IgD-negative memory B cell (primary cell): ENCODE data around the gene CTBP1. TPM values are rescaled to one million over a fixed set of nuclear protein-coding genes. Genes with fewer than 3 reads are reported as not detected.

Source experiments
- H3K27ac Mint-ChIP-seq, 3 donors: one replicate each; pipeline ENCODE4 v1.8.0; 2020 to 2022; ENCODE audit warnings: mild to moderate bottlenecking in 3 of 3, mixed read lengths in 3 of 3, moderate library complexity in 1 of 3
- H3K27me3 Mint-ChIP-seq: one replicate; pipeline ENCODE4 v1.8.0; 2021; ENCODE audit warnings: mixed read lengths
- H3K36me3 Mint-ChIP-seq: one replicate; pipeline ENCODE4 v1.8.0; 2020; ENCODE audit warnings: mild to moderate bottlenecking, mixed read lengths
- H3K4me1 Mint-ChIP-seq, 3 donors: one replicate each; pipeline ENCODE4 v1.8.0; 2020 to 2022; ENCODE audit warnings: mixed read lengths in 3 of 3, mild to moderate bottlenecking in 1 of 3
- H3K4me3 Mint-ChIP-seq, 4 donors: one replicate each; pipeline ENCODE4 v1.8.0; 2020 to 2022; ENCODE audit warnings: mild to moderate bottlenecking in 4 of 4, mixed read lengths in 4 of 4, moderate library complexity in 3 of 4
- H3K9me3 Mint-ChIP-seq, 3 donors: one replicate each; pipeline ENCODE4 v1.8.0; 2020 to 2021; ENCODE audit warnings: mixed read lengths in 3 of 3, mild to moderate bottlenecking in 1 of 3
- polyA plus RNA-seq: library from polyadenylated mRNA; unstranded; fragments of 300-500 nt; fragmentation: Illumina TruSeq; gene quantifications from one replicate; pipeline ENCODE4 v1.2.3, GENCODE V29; 2021

Gene CTBP1
- polyA plus RNA-seq, 1 donor from 2014 or later: 36.5 TPM

DNA sequence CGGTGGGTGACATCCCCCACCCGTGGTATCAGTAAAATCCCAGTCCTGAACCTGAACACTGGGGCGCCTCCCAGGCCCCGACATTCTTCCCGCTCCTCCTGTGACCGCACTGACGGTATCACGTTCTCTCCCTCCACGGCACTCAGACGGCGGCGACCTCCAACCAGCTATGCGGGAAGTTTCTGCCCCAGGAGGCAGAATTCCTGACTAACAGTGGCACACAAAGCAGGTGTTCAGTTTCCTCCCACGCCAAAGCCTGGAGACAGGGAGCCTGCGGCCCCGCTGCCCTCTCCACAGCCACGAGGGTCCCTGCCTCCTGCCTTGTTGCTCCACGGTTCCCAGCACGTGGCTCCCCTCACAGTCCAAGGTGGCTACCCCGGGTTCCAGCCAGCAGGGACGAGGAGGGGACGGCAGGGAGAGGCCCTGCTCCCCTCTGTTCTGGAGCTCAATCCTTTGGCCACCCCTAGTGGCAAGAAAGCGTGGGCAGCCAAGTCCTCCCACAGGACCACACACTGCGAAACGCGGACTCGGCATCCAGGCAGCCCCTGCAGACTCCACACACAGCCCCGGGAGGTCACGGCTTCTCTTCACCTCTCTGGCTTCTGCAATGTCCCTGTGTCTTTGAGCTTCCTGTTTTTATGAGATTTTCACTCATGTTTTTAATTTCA, 15.2 kb downstream of the CTBP1 start:
- H3K27me3 Mint-ChIP-seq: no peaks in the 10 kb centered on the region
- H3K27ac Mint-ChIP-seq: peak overlapping the region in 1 of 3 donors; percentile 21
- H3K4me1 Mint-ChIP-seq: peaks cover 0 to under 1% (median 0%) of the 10 kb centered on the region in 3 donors
- no peak overlapping the region for H3K4me3 Mint-ChIP-seq
- no peaks in the 10 kb centered on the region for H3K36me3 Mint-ChIP-seq
- no peaks in the 10 kb centered on the region for H3K9me3 Mint-ChIP-seq

DNA sequence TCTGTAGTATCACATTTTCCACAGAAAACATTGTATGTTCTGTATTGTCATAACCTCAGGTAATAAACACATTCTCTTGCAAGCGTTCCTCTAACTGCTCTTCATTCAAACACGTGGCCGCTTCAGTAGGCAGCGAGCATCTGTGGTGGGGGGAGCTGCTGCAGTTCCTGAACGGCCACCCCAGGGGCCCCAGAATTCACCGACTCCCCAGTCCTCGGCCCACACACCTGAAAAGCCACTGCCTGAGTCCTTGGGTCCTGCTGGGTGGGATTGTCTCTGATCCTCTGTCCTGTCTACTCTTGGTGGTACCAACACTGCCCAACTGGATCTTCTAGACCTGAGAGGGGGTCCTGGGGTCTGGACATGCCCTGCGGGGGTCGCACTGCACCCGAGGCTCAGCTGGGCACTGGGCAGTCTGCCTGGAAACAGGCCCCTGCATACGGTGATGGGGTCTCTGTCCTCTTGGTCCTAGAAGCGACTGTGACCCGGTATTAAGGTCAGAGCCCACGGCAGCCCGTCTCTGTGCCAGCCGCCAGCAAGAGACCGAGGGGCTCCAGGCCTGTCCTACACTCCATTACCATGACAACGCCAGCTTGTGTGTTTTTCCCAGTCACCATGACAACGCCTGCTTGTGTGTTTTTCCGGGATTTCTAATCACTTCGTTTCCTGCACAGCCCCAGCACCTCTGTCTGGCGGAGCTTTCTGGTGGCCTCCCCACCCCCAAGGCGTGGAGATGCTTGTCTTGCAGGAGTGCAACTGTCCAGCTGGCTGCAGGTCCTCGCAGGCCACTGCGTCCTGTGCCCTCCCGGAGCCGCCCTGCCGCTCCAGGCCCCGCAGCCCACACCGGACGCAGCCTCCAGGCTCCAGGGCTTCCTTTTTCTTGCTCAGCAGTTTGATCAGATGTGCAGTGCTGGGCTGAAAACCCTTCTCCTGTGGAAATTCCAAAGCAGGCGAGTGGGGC, 16.0 kb downstream of the CTBP1 start:
- Mint-ChIP-seq H3K36me3 (no peaks in the 10 kb centered on the region), H3K27me3 (no peaks in the 10 kb centered on the region), H3K9me3 (no peaks in the 10 kb centered on the region), H3K4me3 (no peak overlapping the region), H3K27ac (peak overlapping the region in 1 of 3 donors; percentile 58), H3K4me1 (no peaks in the 10 kb centered on the region)

DNA sequence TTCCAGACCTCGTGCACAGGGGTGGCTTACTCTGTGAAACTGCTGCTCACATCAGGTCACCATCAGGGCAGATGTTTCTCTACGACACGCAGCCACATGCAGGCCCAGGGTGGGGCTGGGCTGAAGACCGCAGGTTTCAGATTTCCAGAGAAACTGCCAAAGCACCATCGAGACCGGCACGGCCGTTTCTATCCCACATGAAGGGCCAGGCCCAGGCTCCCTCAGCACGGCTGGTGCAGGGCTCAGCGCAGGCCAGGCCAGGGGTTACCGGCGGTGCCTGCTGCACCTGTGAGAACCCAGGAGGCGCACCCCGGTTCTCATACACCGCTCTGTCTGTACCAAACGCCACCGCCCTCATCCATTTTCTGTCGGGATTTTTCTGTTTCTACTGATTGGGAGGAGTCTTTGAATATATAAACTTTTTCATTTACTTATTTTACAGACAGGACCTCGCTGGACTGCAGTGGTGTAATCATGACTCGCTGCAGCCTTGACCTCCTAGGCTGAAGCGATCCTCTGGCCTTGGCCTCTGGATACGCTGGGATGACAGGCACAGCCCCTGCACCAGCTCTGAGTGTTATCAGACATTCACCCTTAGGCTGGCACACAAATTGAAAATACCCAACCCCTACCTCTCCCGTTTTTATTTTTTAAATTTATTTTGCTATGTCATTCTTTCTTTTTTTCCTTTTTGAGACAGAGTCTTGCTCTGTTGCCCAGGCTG, 17.1 kb downstream of the CTBP1 start:
- H3K27ac Mint-ChIP-seq: peak overlapping the region in 1 of 3 donors; percentile 25
- peaks cover 0 to 2% (median 0%) of the 10 kb centered on the region in 3 donors for H3K4me1 Mint-ChIP-seq
- no peaks in the 10 kb centered on the region for H3K27me3 Mint-ChIP-seq
- no peaks in the 10 kb centered on the region for H3K9me3 Mint-ChIP-seq
- peaks cover 6% of the 10 kb centered on the region for H3K36me3 Mint-ChIP-seq
- no peak overlapping the region for H3K4me3 Mint-ChIP-seq

DNA sequence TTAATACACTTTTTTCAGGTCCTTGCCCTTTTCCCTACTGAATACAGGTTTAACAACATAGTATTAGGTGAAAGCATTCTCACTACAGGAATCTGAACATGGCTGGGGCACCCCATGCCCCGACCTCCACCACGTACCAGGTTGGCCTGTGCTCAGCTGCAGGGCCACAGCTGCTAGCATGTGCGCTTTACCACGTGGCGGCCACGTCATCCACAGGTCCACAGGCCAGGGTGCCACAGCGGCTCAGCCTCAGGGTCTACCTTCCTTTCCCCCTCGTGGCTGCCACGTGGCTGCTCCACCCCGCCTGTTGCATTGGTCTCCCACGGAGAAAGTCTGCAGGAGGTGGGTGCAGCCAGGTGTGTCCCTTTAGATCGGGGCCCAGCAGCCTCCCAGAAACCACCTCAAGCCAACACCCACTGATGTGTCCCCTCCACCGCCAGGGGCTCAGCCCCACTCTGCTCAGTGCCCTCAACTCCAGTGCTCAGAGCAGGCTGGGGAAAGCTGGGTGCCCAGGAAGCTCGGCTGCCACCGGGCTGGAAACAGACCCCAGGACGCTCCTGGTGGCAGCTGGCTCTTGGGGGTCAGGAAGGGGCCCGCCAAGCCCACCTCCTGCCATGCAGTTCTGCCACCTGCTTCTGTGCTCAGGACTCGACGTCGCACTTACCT, 17.8 kb downstream of the CTBP1 start:
- Mint-ChIP-seq H3K9me3 (no peaks in the 10 kb centered on the region), H3K4me3 (no peak overlapping the region), H3K4me1 (peaks cover 0 to 2% (median 0%) of the 10 kb centered on the region in 3 donors), H3K36me3 (peaks cover 6% of the 10 kb centered on the region), H3K27ac (no peak overlapping the region), H3K27me3 (no peaks in the 10 kb centered on the region)

DNA sequence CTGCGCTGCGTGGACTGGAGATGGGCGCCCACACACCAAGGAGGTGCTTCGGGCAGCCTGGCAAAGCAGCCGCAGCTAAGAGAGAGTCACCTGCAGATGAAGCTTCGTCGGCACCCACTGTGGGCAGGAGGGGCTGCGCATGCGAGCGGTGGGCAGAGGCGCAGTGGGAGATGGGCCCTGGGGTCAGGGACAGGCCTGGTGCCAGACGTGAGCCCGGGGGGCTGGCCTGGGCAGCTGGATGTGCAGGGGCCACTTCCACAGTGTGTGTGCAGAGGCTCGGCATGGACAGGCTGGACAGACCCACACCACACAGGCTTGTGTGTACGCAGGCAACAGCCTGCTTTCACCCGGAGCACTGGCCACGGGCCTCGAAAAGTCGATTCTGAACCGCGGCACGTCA, 18.6 kb downstream of the CTBP1 start:
- H3K4me1 Mint-ChIP-seq: peaks cover 0 to 2% (median 0%) of the 10 kb centered on the region in 3 donors
- H3K27ac Mint-ChIP-seq: no peak overlapping the region
- peaks cover 6% of the 10 kb centered on the region for H3K36me3 Mint-ChIP-seq
- no peak overlapping the region for H3K4me3 Mint-ChIP-seq
- no peaks in the 10 kb centered on the region for H3K9me3 Mint-ChIP-seq
- no peaks in the 10 kb centered on the region for H3K27me3 Mint-ChIP-seq

DNA sequence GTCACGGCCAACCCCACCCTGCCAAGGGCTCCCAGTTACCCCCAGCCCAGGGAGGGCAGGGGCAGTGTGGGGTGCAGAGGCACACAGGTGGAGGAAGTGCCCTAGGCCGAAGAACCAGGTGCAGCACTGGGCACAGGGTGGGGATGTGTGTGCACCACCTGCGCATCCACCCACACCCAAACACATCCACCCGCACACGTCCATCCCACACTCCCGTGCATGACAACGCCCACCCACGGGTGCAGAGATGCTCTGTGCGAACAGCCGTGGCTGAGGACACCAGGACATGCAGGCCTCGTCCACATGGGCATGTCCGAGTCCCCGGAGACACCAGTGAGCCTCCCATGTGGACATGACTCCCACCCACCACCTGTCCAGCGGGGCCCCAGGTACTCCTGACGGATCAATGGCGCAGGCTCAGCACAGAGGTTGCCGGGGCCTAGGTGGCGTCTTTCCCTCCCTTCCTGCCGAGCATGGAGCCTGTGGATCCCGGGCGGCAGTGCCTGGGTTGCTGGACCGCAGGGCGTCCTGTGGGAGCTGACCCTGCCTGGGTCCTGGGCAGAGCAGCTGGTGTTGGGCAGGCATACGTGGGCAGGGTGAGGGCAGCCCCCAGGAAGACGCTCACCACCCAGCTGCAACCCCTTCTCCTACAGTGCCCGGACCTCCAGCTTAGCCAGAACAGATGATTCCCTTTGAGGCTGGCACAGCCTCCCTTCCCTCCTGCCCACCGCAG, 19.6 kb downstream of the CTBP1 start:
- H3K27ac Mint-ChIP-seq: peak overlapping the region in 1 of 3 donors; percentile 59
- peaks cover 0 to 6% (median 0%) of the 10 kb centered on the region in 3 donors for H3K4me1 Mint-ChIP-seq
- no peak overlapping the region for H3K4me3 Mint-ChIP-seq
- peaks cover 13% of the 10 kb centered on the region for H3K36me3 Mint-ChIP-seq
- H3K9me3 Mint-ChIP-seq: no peaks in the 10 kb centered on the region
- no peaks in the 10 kb centered on the region for H3K27me3 Mint-ChIP-seq

DNA sequence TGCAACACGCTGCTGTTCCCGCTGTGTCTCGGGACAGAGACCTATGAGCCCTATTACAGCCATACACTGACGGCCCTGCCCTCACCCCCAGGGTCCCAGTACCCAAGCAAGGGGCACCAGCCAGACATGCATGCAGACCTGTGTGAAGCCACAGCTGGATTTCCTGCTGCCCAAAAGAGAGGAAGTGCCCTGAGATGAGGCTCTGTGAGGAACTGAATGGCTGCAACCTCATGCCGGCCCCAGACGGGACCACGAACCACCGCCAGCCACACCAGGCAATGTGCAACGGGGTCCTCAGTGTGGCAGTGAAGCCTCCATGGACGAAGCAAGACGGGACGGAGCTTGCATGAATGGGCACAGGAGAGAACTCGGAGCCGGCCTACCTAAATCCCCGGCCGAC, 21.1 kb downstream of the CTBP1 start:
- Mint-ChIP-seq H3K4me3 (no peak overlapping the region), H3K4me1 (peaks cover 0 to 9% (median 0%) of the 10 kb centered on the region in 3 donors), H3K36me3 (peaks cover 15% of the 10 kb centered on the region)

DNA sequence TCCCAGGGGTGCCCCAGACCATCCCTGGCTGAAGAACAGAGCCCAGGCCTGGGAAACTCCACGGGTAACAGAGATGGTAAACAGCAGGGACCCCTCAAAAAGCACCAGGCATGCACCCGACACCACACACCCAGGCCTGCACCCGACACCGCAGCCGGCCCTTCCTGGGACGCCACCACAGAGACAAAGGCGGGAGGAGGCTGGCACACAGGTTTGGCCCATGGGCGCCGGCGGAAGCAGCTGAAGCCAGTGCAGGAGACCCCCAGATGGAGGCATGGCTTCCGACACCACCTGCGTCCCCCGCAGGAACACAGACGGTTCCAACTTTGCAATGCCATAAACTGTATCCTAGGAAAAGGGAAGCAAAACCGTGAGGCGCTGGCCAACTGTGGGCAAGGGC, 22.3 kb downstream of the CTBP1 start:
- peaks cover 15% of the 10 kb centered on the region for H3K36me3 Mint-ChIP-seq
- H3K9me3 Mint-ChIP-seq: no peaks in the 10 kb centered on the region
- H3K4me3 Mint-ChIP-seq: no peak overlapping the region
- H3K4me1 Mint-ChIP-seq: peaks cover 0 to 11% (median 2%) of the 10 kb centered on the region in 3 donors
- H3K27ac Mint-ChIP-seq: no peak overlapping the region
- no peaks in the 10 kb centered on the region for H3K27me3 Mint-ChIP-seq

More for the DNA sequence above, 21.1 kb downstream of the CTBP1 start:
- Mint-ChIP-seq H3K9me3 (no peaks in the 10 kb centered on the region), H3K27ac (peak overlapping the region in 1 of 3 donors; percentile 63), H3K27me3 (no peaks in the 10 kb centered on the region)

DNA sequence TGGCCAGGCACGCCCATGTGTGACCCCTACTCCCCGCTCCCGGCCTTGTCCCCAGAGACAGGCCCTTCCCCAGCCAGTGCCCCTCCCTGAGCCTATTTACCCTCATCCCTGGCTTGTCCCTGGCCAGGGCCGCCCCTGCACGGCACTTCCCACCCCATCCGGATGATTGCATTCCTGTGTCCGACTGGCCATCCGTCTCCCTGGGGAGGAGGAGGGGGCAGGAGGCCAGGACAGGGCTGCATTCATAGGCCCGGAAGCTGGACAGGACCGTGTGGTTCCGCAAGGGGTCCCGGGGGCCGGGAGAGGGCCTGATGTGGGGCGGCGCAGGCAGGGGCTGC, 22.8 kb downstream of the CTBP1 start:
- Mint-ChIP-seq H3K27me3 (no peaks in the 10 kb centered on the region), H3K27ac (no peak overlapping the region), H3K9me3 (no peaks in the 10 kb centered on the region), H3K36me3 (peaks cover 17% of the 10 kb centered on the region), H3K4me3 (no peak overlapping the region), H3K4me1 (peaks cover 4 to 14% (median 5%) of the 10 kb centered on the region in 3 donors)

DNA sequence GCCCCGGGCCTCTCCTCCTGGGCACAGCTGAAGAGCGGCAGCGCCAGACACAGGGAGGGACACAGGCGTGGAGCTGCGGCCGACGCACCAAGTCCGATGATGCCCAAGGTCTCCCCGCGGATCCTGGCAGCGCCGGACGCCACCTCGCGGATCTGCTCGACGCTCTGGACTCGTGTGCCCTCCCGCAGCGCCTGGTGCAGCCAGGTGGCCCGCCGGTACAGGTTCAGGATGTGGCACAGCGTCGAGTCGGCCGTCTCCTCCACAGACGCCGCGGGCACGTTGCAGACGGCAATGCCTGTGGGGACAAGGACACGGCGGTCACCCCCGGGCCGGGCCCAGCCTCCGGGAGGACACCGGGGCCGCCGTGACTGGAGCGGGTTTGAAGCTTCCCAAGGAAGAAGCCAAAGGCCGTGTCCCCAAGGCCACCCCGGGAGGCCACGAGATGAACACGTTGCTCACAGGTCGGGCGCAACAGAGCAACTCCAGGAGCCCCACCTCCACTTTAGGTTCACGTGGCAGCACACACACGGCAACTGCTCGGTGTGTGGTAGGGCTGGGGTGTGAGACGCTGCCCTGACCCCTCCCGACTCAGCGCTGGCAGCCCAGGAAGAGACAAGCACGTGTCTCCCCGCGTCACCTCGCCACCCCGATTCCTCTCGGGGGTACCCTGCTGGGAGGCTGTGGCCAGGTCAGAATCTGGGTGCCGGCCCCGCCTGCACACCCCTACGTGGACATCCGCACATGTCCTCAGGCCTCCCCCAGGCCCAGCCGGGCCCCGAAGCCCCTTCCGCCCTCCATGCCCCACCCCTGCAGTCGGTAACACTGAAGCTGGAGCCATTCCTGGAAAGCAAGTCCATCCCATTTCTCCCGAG, 23.4 kb downstream of the CTBP1 start:
- no peaks in the 10 kb centered on the region for H3K9me3 Mint-ChIP-seq
- H3K4me3 Mint-ChIP-seq: no peak overlapping the region
- no peaks in the 10 kb centered on the region for H3K27me3 Mint-ChIP-seq
- H3K4me1 Mint-ChIP-seq: peaks cover 5 to 16% (median 5%) of the 10 kb centered on the region in 3 donors
- H3K27ac Mint-ChIP-seq: peak overlapping the region in 1 of 3 donors; percentile 97
- peaks cover 18% of the 10 kb centered on the region for H3K36me3 Mint-ChIP-seq

DNA sequence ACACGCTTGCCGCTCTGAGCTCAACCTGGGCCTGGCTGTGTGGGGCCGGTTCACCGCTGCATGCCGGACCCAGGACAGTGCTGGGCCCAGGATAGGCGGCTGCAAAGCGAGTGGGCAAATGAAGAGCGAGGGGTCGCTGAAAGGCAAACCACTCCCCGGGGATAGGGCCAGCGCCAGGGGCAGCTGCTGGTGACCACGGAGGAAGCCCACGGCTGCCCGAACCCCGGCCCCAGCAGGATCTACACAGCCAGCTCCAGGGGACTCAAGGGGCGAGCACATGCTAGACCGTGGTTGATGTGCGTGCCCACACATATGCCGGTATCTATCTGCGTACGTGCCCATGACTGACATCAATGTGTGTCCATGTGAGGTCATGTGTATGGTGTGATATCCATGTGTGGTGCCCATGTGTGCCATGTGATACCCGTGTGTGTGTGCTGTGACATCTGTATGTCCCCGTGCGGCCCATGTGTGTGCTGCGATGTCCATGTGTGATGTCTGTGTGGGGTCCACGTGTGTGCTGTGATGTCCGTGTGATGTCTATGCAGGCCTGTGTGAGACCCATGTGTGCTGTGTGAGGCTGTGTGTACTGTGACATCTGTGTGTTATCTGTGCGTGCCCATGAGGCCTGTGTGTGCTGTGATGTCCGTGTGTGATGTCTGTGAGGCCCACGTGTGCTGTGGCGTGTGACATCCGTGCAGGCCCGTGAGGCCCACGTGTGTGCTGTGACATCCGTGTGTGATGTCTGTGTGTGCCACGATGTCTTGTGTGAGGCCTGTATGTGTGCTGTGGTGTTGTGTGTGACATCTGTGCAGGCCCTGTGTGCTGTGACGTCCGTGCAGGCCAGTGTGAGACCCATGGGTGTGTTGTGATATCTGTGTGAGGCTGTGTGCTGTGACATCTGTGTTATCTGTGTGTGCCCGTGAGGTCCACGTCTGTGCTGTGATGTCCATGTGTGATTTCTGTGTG, 24.8 kb downstream of the CTBP1 start:
- Mint-ChIP-seq H3K9me3 (no peaks in the 10 kb centered on the region), H3K4me1 (peaks cover 10 to 27% (median 13%) of the 10 kb centered on the region in 3 donors), H3K36me3 (peaks cover 18% of the 10 kb centered on the region), H3K4me3 (peak overlapping the region in 1 of 4 donors; percentile 65), H3K27me3 (no peaks in the 10 kb centered on the region), H3K27ac (peak overlapping the region in 1 of 3 donors; percentile 97)

DNA sequence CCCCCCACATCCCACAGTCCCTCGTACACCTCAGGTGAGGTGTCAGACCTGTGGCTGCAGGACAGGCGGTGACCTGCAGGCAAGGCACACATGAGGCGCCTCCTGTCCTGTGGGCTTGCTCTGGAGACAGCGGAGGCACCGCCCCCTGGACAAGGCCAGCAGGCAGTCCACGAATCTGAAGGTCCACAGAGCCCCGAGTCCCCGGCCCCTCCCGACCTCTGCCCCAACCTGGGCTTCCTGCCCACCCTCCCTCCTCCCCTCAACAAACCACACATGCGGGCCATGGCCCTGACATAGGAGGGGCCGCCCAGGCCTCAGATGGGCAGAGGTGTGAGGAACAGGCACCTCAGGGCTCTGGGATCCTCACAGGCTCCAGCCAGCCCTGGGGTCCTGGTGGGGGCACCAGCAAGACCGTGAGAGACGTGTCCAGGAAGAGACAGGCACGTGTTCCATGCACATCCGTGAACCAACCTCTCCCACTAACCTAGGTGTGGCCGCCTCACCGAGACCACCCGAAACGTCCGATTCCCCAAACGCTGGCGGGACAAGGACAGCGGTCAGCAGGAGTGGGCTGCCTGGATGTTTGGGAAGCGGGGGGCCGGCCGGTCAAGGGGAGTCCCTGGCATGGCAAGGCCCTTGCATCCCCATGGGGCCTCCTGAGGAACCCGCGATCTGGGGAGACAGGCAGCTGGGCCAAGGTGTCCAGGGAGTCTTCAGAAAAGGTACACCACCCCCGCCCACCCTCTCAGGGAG, 25.8 kb downstream of the CTBP1 start:
- Mint-ChIP-seq H3K36me3 (peaks cover 22% of the 10 kb centered on the region), H3K9me3 (no peaks in the 10 kb centered on the region), H3K27ac (no peak overlapping the region), H3K27me3 (no peaks in the 10 kb centered on the region), H3K4me3 (no peak overlapping the region), H3K4me1 (peaks cover 18 to 35% (median 21%) of the 10 kb centered on the region in 3 donors)
